Progenitor cell of endocrine pancreas (in vitro differentiated cells): ENCODE data around the gene ITGBL1. TPM values are rescaled to one million over a fixed set of nuclear protein-coding genes. Genes with fewer than 3 reads are reported as not detected.

Source experiments
- DNase-seq: peaks from one replicate; pipeline ENCODE4 v3.0.0; 2021; ENCODE audit warnings: low spot score; ENCODE audit not compliant: unreplicated experiment
- H3K27ac Mint-ChIP-seq: 2 replicates; pipeline ENCODE4 v1.8.0; 2021; ENCODE audit warnings: mild to moderate bottlenecking, moderate library complexity, mixed read lengths
- H3K27me3 Mint-ChIP-seq: 2 replicates; pipeline ENCODE4 v1.8.0; 2021; ENCODE audit warnings: mixed read lengths
- H3K36me3 Mint-ChIP-seq: 2 replicates; pipeline ENCODE4 v1.8.0; 2022; ENCODE audit warnings: mixed read lengths; ENCODE audit not compliant: insufficient read depth
- H3K4me1 Mint-ChIP-seq: 2 replicates; pipeline ENCODE4 v1.8.0; 2021; ENCODE audit warnings: low read depth, mixed read lengths
- H3K4me3 Mint-ChIP-seq: 2 replicates; pipeline ENCODE4 v1.8.0; 2021; ENCODE audit warnings: low read depth, mild to moderate bottlenecking, moderate library complexity, mixed read lengths
- H3K9me3 Mint-ChIP-seq: 2 replicates; pipeline ENCODE4 v1.8.0; 2021; ENCODE audit warnings: low read depth, mixed read lengths
- CTCF ChIP-seq: fragments of 200-600 bp; sonication (generic); IDR thresholded peaks from one replicate; pipeline ENCODE4 v1.5.0; 2021; ENCODE audit warnings: antibody characterized with exemption, mild to moderate bottlenecking; ENCODE audit not compliant: unreplicated experiment
- total RNA-seq: library from RNA; stranded (reverse); gene quantifications from 2 replicates; pipeline ENCODE4 v1.2.1, GENCODE V29; 2021

Gene ITGBL1
- total RNA-seq, 1 donor from 2014 or later = not detected

GRCh38 chr13:101686003-101686402, 233.5 kb downstream of the ITGBL1 start:
- H3K27me3 Mint-ChIP-seq = peaks cover 12% of the 10 kb centered on the region
- H3K4me3 Mint-ChIP-seq = no peak overlapping the region
- no peak for TF ChIP-seq CTCF
- no peak for DNase-seq
- no peak overlapping the region for H3K27ac Mint-ChIP-seq
- no peaks in the 10 kb centered on the region for H3K4me1 Mint-ChIP-seq
- no peaks in the 10 kb centered on the region for H3K9me3 Mint-ChIP-seq
- H3K36me3 Mint-ChIP-seq = no peaks in the 10 kb centered on the region

- Mint-ChIP-seq H3K27ac (no peak overlapping the region), H3K27me3 (peaks cover 19% of the 10 kb centered on the region)
Observed at GRCh38 chr13:101690871-101691270, 238.4 kb downstream of the ITGBL1 start.

GRCh38 chr13:101691341-101691860, 238.9 kb downstream of the ITGBL1 start:
- Mint-ChIP-seq H3K4me1 (no peaks in the 10 kb centered on the region), H3K9me3 (no peaks in the 10 kb centered on the region), H3K27me3 (peaks cover 19% of the 10 kb centered on the region), H3K36me3 (no peaks in the 10 kb centered on the region), H3K27ac (no peak overlapping the region), H3K4me3 (no peak overlapping the region)
- TF ChIP-seq CTCF = no peak
- DNase-seq = no peak

More at GRCh38 chr13:101690871-101691270, 238.4 kb downstream of the ITGBL1 start:
- H3K36me3 Mint-ChIP-seq = no peaks in the 10 kb centered on the region
- no peaks in the 10 kb centered on the region for H3K9me3 Mint-ChIP-seq
- no peak for TF ChIP-seq CTCF
- no peak for DNase-seq
- H3K4me3 Mint-ChIP-seq = no peak overlapping the region
- H3K4me1 Mint-ChIP-seq = no peaks in the 10 kb centered on the region

GRCh38 chr13:101695870-101696516, 243.5 kb downstream of the ITGBL1 start:
- no peak for DNase-seq
- H3K27me3 Mint-ChIP-seq = peaks cover 7% of the 10 kb centered on the region
- H3K9me3 Mint-ChIP-seq = no peaks in the 10 kb centered on the region
- TF ChIP-seq CTCF = no peak
- no peaks in the 10 kb centered on the region for H3K36me3 Mint-ChIP-seq
- H3K4me3 Mint-ChIP-seq = no peak overlapping the region
- no peaks in the 10 kb centered on the region for H3K4me1 Mint-ChIP-seq
- no peak overlapping the region for H3K27ac Mint-ChIP-seq

- H3K9me3 Mint-ChIP-seq = no peaks in the 10 kb centered on the region
- no peak for TF ChIP-seq CTCF
- no peak overlapping the region for H3K27ac Mint-ChIP-seq
- no peak for DNase-seq
- no peak overlapping the region for H3K4me3 Mint-ChIP-seq
- H3K36me3 Mint-ChIP-seq = no peaks in the 10 kb centered on the region
- H3K27me3 Mint-ChIP-seq = peaks cover 7% of the 10 kb centered on the region
- no peaks in the 10 kb centered on the region for H3K4me1 Mint-ChIP-seq
Observed at GRCh38 chr13:101697745-101698144, 245.3 kb downstream of the ITGBL1 start.
